GM12873 (cell line): ENCODE results near the gene UBC.

Experiments
- TF ChIP-seq, protein P1 (sequence below): IDR thresholded peaks from 2 replicates; pipeline ENCODE4 v1.5.1; 2012; ENCODE audit warnings: low read depth, mild to moderate bottlenecking, moderate library complexity, low read length, control low read depth; ENCODE audit not compliant: insufficient read depth; ENCODE audit errors: missing control alignments

The UBC gene

DNA sequence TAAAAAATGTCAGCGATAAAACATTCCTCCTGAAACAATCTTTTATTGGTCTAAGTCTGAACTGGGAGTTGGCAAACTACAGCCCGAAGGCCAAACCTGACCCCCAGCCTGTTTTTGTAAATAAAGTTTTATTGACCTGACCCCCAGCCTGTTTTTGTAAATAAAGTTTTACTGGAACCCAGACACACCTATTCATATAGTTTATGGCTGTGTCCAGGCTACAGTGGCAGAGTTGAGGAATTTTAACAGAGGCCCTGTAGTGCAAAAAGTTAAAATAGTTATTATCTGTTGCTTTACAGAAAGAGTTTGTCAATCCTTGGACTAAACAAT is 38.7 kb downstream of the UBC start:
- TF ChIP-seq, protein P1, sequence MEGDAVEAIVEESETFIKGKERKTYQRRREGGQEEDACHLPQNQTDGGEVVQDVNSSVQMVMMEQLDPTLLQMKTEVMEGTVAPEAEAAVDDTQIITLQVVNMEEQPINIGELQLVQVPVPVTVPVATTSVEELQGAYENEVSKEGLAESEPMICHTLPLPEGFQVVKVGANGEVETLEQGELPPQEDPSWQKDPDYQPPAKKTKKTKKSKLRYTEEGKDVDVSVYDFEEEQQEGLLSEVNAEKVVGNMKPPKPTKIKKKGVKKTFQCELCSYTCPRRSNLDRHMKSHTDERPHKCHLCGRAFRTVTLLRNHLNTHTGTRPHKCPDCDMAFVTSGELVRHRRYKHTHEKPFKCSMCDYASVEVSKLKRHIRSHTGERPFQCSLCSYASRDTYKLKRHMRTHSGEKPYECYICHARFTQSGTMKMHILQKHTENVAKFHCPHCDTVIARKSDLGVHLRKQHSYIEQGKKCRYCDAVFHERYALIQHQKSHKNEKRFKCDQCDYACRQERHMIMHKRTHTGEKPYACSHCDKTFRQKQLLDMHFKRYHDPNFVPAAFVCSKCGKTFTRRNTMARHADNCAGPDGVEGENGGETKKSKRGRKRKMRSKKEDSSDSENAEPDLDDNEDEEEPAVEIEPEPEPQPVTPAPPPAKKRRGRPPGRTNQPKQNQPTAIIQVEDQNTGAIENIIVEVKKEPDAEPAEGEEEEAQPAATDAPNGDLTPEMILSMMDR: no peak

DNA sequence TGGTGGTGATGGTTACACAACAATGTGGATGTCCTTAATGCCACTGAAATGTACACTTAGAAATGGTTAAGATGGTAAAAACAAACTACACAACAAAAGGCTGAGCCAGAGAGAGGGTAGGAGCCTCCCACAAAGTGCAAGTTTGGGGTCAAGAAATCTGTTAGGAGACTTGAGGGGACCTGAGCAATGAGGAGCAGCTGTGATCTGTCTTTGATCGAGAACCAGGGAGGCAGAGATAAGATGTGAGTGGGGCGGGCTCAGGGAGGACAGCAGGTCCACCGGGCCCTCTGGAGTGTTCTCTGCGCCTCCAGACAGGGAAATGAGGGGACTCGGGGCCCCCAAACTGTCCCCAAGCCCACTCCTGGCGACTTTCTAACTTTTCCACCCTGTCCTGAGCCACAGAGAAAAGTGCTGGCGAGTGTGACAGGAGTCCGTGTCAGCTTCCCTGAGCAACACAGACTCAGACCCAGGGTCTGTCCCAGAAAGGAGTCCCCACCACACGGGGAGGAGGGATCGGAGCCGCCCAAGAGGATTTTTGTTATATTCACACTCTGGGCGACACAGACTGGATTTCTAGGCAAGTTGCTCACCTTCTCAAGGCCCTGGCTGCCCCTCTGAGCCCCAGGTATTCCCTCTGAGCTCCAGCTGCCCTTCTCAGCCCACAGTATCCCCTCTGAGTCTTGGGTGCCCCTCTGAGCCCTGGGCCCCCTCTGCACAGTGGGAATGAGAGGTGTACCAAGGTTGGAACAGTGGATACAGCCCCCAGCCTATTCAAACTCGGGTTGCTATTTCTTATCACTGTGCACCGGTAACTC is 39.3 kb downstream of the UBC start:
- TF ChIP-seq, protein P1: no peak

DNA sequence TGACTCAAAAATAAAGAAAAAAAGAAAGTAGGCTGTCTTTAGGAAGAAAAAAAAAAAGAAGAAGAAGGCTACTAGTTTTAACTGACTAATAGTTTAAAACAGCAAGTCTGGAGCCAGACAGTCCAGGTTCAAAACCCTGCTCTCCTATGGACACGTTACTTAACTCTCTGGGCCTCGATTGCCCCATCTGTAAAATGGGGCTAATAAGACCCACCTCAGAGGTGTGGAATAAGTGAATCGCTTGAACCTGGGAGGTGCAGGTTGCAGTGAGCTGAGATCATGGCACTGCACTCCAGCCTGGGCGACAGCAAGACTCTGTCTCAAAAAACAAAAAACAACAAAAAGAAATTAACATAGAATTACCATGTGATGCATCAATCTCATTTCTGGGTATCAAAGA is 40.3 kb downstream of the UBC start:
- TF ChIP-seq, protein P1: no peak

DNA sequence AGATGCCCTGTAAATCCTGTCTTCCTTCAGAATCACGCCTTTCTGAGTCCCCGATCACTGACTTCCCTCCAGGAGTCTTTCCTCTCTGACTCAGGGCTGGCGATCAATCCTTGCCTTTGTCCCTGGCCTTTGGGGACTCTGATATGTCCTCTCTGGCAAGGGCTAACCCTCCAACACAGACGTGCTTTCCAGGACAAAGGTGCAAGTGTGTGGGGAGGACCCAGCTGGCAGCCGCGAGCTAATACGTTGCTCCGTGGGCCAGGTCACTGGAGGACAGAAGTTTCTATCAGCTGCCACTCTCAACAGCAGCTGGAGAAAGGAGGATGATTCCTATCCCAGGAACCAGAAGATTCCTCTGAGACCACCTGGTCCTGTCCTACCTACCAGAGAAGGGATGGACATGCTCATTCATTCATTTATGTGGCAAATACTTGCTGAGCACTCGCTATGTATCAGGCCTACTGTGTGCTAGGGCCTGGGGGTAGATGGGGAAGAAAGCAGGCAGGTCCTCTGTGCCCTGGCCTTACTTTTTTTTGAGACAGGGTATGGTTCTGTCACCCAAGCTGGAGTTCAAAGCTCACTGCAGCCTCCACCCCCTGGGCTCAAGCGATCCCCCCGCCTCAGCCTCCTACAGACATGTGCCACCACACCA is 42.3 kb downstream of the UBC start:
- TF ChIP-seq, protein P1: no peak

DNA sequence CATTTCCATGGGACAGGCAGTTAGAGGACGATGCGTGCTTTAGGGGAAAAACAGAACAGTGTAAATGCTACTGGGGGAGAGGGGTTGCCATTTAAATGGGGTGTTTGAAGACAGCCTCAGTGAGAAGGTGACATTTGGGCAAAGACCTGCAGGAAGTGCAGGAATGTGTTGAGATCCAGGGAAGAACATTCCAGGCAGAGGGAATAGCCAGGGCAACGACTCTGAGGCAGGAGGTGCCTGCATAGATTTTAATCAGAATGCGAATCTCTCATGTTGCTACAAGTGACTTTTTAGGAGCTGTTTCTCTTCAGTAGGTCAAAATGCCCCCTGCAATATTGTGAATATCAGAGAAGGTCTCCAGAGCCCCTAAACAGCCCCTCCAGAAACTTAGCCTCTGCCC is 43.2 kb downstream of the UBC start:
- TF ChIP-seq, protein P1: no peak

DNA sequence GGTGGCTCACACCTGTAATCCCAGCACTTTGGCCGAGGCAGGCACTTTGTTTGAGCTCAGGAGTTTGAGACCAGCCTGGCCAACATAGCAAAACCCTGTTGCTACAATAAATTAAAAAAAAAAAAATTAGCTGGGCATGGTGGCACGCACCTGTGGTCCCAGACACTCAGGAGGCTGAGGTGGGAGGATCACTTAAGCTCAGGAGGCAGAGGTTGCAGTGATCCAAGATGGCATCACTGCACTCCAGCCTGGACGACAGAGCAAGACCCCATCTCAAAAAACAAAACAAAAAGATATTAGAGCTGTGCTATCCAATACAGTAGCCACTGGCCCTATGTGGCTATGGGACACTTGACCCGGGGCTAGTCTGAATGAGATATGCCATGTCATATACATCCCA is 43.9 kb downstream of the UBC start:
- TF ChIP-seq, protein P1: no peak

DNA sequence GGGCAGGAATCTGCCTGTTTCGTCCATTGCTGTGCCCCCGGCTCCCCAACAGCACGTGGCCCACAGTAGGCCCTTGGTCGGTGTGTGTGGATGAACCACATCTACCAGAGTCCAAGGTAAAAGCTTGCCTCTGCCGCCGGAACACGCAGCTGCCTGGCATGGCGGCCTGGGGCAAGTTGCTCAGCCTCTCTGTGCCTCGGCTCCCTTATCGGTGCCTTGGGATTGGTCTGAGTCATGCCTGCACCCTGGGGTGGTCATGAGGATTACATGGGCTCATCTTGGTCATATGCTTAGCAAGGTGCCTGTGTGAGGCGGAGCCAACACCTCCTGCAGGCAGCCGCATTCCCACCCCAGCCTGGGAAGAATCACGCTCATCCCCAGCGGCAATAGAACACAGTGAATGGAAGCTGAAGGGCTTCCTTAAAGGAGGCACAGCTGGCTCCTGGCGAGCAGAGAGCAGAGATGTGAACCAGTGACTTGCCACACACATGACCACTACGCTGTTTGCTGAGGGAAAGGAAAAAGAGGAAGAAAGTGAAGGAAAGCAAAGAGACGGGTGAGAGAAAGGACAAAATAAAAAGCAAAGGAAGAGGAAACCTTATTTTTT is 45.3 kb downstream of the UBC start:
- TF ChIP-seq, protein P1: no peak
